Neutrophil (primary cell): ENCODE data around the gene SLC4A1AP.

Source experiments
- H3K27ac ChIP-seq: fragments of 200-600 bp; sonication (generic); 2 replicates; pipeline ENCODE4 v1.5.1; 2016; ENCODE audit warnings: mild to moderate bottlenecking, moderate library complexity
- H3K27me3 ChIP-seq: fragments of 200-600 bp; sonication (generic); 2 replicates; pipeline ENCODE4 v1.6.0; 2016; ENCODE audit warnings: mild to moderate bottlenecking
- H3K36me3 ChIP-seq: fragments of 200-600 bp; sonication (generic); 2 replicates; pipeline ENCODE4 v1.5.1; 2017
- H3K4me1 ChIP-seq, 2 experiments: fragments of 200-600 bp in 1 of 2; sonication (generic) in 1 of 2; 1 replicate in 1 of 2; 2 replicates in 1 of 2; pipeline versions ENCODE4 v1.5.1 to v1.6.1; 2013 to 2016; ENCODE audit warnings: low read depth in 1 of 2, low read length in 1 of 2, mild to moderate bottlenecking in 1 of 2, moderate library complexity in 1 of 2; ENCODE audit not compliant: control insufficient read depth in 1 of 2, insufficient read depth in 1 of 2
- H3K4me3 ChIP-seq, 2 experiments: fragments of 200-600 bp in 1 of 2; sonication (generic) in 1 of 2; 1 replicate in 1 of 2; 2 replicates in 1 of 2; pipeline ENCODE4 v1.5.1; 2013 to 2016; ENCODE audit warnings: low read depth in 1 of 2, low read length in 1 of 2, mild to moderate bottlenecking in 1 of 2, moderate library complexity in 1 of 2
- H3K9me3 ChIP-seq: fragments of 200-600 bp; sonication (generic); 2 replicates; pipeline ENCODE4 v1.5.1; 2016
- CTCF ChIP-seq: fragments of 200-600 bp; sonication (generic); IDR thresholded peaks from 2 replicates; pipeline ENCODE4 v1.5.1; 2016; ENCODE audit warnings: antibody characterized with exemption

SLC4A1AP gene

DNA sequence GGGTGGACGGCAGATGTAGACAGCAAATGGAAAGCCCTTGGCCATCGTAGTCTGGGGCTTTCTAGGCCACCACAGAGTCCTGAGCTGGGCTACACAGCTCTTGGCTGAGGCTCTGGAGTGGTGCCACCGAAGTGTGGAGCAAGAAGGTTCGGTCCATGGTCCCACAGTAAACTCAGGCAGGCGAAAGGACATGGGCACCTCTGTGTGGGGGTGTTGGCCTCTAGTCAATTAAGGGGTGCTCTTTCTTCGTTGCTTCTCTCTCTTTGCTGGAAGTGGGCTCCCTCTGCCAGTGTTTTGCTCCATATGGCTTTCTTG lies 73.2 kb downstream of the SLC4A1AP start:
- H3K9me3 ChIP-seq: no peaks in the 10 kb centered on the region
- no peak for TF ChIP-seq CTCF
- no peak overlapping the region for H3K27ac ChIP-seq

DNA sequence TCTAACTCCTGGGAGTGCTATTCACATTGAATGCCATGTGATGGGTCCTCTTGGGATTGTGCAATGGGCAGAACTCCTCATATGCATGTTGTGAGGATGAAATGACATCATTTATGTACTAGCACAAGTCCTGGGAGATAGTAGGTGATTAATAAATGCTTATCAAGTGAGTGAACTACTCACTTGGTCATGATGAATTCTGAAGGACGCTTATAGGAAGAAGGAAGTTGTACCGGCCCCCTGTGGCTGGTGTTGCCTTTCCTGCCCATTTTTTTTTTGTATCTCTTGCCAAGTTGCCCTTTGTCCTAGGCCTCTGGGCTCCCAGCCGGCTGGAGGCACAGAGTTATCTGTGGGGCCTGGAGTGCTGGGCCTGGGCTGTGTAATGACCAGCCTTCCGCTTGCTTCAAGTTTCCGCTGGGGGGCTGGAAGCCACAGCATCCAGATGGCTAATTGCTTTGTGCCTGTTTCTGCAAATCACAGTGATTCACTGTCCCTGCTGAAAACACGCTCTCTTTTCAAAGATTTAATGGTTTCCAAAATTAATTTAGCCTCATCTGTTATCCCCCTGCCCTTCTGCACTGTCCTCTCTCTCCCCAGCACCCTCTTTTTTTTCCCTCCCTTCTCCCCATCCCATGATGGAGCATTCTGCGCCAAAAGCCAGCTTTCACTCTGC lies 74.1 kb downstream of the SLC4A1AP start:
- H3K27me3 ChIP-seq: peaks cover 33% of the 10 kb centered on the region
- no peak overlapping the region for H3K27ac ChIP-seq
- H3K4me3 ChIP-seq: no peak overlapping the region
- no peaks in the 10 kb centered on the region for H3K9me3 ChIP-seq
- peaks cover 8 to 10% of the 10 kb centered on the region in 2 experiments for H3K4me1 ChIP-seq
- no peak for TF ChIP-seq CTCF
- H3K36me3 ChIP-seq: no peaks in the 10 kb centered on the region

More for the DNA sequence above, 73.2 kb downstream of the SLC4A1AP start:
- H3K4me3 ChIP-seq: no peak overlapping the region
- no peaks in the 10 kb centered on the region for H3K36me3 ChIP-seq
- H3K27me3 ChIP-seq: peaks cover 33% of the 10 kb centered on the region
- peaks cover 8 to 10% of the 10 kb centered on the region in 2 experiments for H3K4me1 ChIP-seq

DNA sequence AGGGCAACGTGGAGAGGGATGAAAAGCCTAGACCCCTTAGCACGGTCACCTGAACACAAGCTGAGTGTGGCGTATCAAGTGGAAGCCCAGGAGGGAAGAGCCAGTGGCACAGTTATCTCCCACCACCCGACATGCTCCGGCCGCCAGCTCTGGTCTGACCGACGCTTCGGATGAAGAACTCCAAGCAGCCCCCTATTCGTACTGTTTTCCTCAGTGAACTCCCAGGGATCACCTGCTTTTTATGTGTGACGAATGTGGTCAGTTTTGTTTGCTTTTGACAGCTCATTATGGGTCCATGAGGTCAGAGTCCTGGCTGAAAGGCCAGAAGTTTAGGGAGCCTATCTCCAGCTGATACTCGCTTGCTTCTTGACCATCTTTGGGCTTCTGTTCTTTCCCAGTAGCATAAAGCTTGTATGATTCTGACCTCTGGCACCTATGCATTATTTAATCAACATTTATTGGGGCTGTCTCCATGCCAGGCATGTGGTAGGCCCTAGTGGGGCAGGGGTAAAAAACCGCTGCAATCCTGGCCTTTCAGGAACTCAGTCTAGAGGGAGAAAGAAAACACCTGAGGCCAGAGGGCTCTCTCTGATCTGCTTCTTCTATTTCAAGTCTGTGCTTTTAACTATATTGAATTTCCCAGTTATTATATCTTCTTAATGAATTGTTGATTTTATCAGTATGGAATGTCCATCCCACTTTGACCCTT lies 74.8 kb downstream of the SLC4A1AP start:
- no peak overlapping the region for H3K27ac ChIP-seq

GRCh38 chr2:27739058-27739373 lies 75.3 kb downstream of the SLC4A1AP start:
- Histone ChIP-seq H3K27ac (no peak overlapping the region), H3K4me3 (no peak overlapping the region), H3K4me1 (peaks cover 8 to 10% of the 10 kb centered on the region in 2 experiments), H3K27me3 (peaks cover 32% of the 10 kb centered on the region), H3K36me3 (no peaks in the 10 kb centered on the region), H3K9me3 (no peaks in the 10 kb centered on the region)
- no peak for TF ChIP-seq CTCF

More for the DNA sequence above, 74.8 kb downstream of the SLC4A1AP start:
- peaks cover 8 to 10% of the 10 kb centered on the region in 2 experiments for H3K4me1 ChIP-seq
- no peaks in the 10 kb centered on the region for H3K9me3 ChIP-seq
- no peak for TF ChIP-seq CTCF
- no peaks in the 10 kb centered on the region for H3K36me3 ChIP-seq
- peaks cover 33% of the 10 kb centered on the region for H3K27me3 ChIP-seq
- no peak overlapping the region for H3K4me3 ChIP-seq

DNA sequence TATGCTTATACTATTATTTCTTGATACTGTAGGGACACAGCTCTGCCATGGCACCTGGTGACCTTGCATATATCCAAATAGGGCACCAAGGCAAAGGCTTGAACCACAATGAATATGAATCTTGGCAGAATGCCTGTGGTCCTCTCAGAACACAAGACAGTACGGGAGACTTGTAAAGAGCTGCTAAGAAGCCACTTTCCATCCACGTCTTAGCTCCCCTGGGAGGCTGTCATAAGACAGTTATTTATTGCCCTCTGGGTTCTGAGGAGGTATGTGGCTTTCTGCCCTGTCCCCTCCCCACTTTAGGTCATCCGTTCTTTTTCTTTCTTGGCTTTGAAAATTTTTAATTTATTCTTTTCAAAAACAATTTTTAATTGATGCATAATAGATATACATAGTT lies 78.0 kb downstream of the SLC4A1AP start:
- Histone ChIP-seq H3K4me1 (no peaks in the 10 kb centered on the region), H3K27ac (no peak overlapping the region), H3K4me3 (no peak overlapping the region), H3K27me3 (peaks cover 6% of the 10 kb centered on the region), H3K36me3 (no peaks in the 10 kb centered on the region), H3K9me3 (no peaks in the 10 kb centered on the region)
- TF ChIP-seq CTCF: no peak
